IMR-90 (cell line): ENCODE data around the gene CITED4. TPM values are rescaled to one million over a fixed set of nuclear protein-coding genes. Genes with fewer than 3 reads are reported as not detected.

Experiments
- ATAC-seq: fragments of 200-7000 bp; cut with Tn5 transposase; 2 replicates; pipeline ENCODE4 v1.9.1; 2020; ENCODE audit warnings: low read depth, mild to moderate bottlenecking, moderate library complexity
- BruUV-seq: library from RNA; stranded (reverse); fragments of 400-500 nt; replicated peaks from 2 replicates; lab custom pipeline; 2021; lab: Mats Ljungman, UMichigan
- CTCF ChIA-PET: fragments of 300-600 bp; formaldehyde crosslinking; extraction: SDS; loops from one replicate; lab custom pipeline; 2021; ENCODE audit warnings: antibody characterized with exemption; lab: Yijun Ruan, JAX
- POLR2A ChIA-PET: fragments of 300-600 bp; sonication (Branson Sonifier 250); formaldehyde crosslinking; loops from one replicate; lab custom pipeline; 2022; ENCODE audit warnings: antibody characterized with exemption; ENCODE audit not compliant: unreplicated experiment; lab: Charles Lee
- DNase-seq: peaks from one replicate; pipeline ENCODE4 v3.0.0; 2013
- H2AFZ ChIP-seq: replicated peaks from 2 replicates; pipeline ENCODE3; 2013; ENCODE audit warnings: low read length, mild to moderate bottlenecking; ENCODE audit not compliant: poor library complexity
- H2AK5ac ChIP-seq: 2 replicates; pipeline ENCODE4 v1.6.1; 2013; ENCODE audit warnings: low read depth, low read length, inconsistent platforms
- H2AK9ac ChIP-seq: replicated peaks from 2 replicates; pipeline ENCODE3; 2013; ENCODE audit warnings: mild to moderate bottlenecking, low read depth, low read length, moderate library complexity; ENCODE audit not compliant: poor library complexity
- H2BK120ac ChIP-seq: 2 replicates; pipeline ENCODE4 v1.6.1; 2013; ENCODE audit warnings: low read depth, low read length, inconsistent platforms
- H2BK15ac ChIP-seq: 3 replicates; pipeline ENCODE4 v1.6.1; 2013; ENCODE audit warnings: low read depth, low read length, inconsistent platforms
- H2BK20ac ChIP-seq: 2 replicates; pipeline ENCODE4 v1.6.1; 2013; ENCODE audit warnings: low read depth, mild to moderate bottlenecking, inconsistent platforms, low read length, moderate library complexity
- H2BK5ac ChIP-seq: 2 replicates; pipeline ENCODE4 v1.6.1; 2013; ENCODE audit warnings: mild to moderate bottlenecking, low read depth, low read length, inconsistent platforms; ENCODE audit not compliant: poor library complexity, severe bottlenecking
- H3K14ac ChIP-seq: replicated peaks from 2 replicates; pipeline ENCODE4 v1.6.1; 2013; ENCODE audit warnings: low read depth, low read length, inconsistent platforms
- H3K18ac ChIP-seq: 2 replicates; pipeline ENCODE4 v1.6.1; 2013; ENCODE audit warnings: low read depth, low read length, control low read depth
- H3K23ac ChIP-seq: 2 replicates; pipeline ENCODE4 v1.6.1; 2013; ENCODE audit warnings: low read depth, low read length, inconsistent platforms
- H3K27ac ChIP-seq: 2 replicates; pipeline ENCODE4 v1.5.1; 2013; ENCODE audit warnings: mild to moderate bottlenecking, control low read depth, low read length; ENCODE audit not compliant: insufficient read depth
- H3K27me3 ChIP-seq: 2 replicates; pipeline ENCODE4 v1.6.1; 2013; ENCODE audit warnings: low read length; ENCODE audit not compliant: control insufficient read depth, insufficient read depth
- H3K36me3 ChIP-seq: 2 replicates; pipeline ENCODE4 v1.6.1; 2013; ENCODE audit warnings: low read length, mixed read lengths; ENCODE audit not compliant: control insufficient read depth, insufficient read depth
- H3K4ac ChIP-seq: 2 replicates; pipeline ENCODE4 v1.6.1; 2013; ENCODE audit warnings: low read depth, low read length, inconsistent platforms
- H3K4me1 ChIP-seq: 2 replicates; pipeline ENCODE4 v1.6.1; 2013; ENCODE audit warnings: low read length, mixed read lengths; ENCODE audit not compliant: control insufficient read depth, insufficient read depth
- H3K4me2 ChIP-seq: 2 replicates; pipeline ENCODE4 v1.6.1; 2013; ENCODE audit warnings: low read depth, mild to moderate bottlenecking, control low read depth, low read length, moderate library complexity
- H3K4me3 ChIP-seq: 2 replicates; pipeline ENCODE4 v1.5.1; 2013; ENCODE audit warnings: low read depth, mild to moderate bottlenecking, control low read depth, low read length, moderate library complexity; ENCODE audit not compliant: insufficient read depth
- H3K56ac ChIP-seq: 2 replicates; pipeline ENCODE4 v1.6.1; 2013; ENCODE audit warnings: low read length, inconsistent platforms; ENCODE audit not compliant: insufficient read depth; ENCODE audit errors: extremely low read depth
- H3K79me1 ChIP-seq, 2 experiments: 2 replicates each; pipeline ENCODE4 v1.6.1; 2013; ENCODE audit warnings: low read length in 2 of 2, inconsistent platforms in 1 of 2, low read depth in 1 of 2
- H3K9ac ChIP-seq: 2 replicates; pipeline ENCODE4 v1.6.1; 2013; ENCODE audit warnings: low read depth, low read length, control low read depth
- H3K9me1 ChIP-seq: 2 replicates; pipeline ENCODE4 v1.6.1; 2013; ENCODE audit warnings: low read length, inconsistent platforms; ENCODE audit not compliant: insufficient read depth
- H3K9me3 ChIP-seq: 2 replicates; pipeline ENCODE4 v1.6.1; 2013; ENCODE audit warnings: low read length; ENCODE audit not compliant: control insufficient read depth, insufficient read depth
- H4K20me1 ChIP-seq: 2 replicates; pipeline ENCODE4 v1.6.1; 2013; ENCODE audit warnings: low read length, inconsistent platforms; ENCODE audit not compliant: insufficient read depth
- H4K5ac ChIP-seq: 2 replicates; pipeline ENCODE4 v1.6.1; 2013; ENCODE audit warnings: mild to moderate bottlenecking, low read depth, low read length, control low read depth
- H4K8ac ChIP-seq, 2 experiments: 2 replicates each; pipeline ENCODE4 v1.6.1; 2013; ENCODE audit warnings: low read depth in 2 of 2, low read length in 2 of 2, control low read depth in 1 of 2, inconsistent platforms in 1 of 2
- H4K91ac ChIP-seq: 2 replicates; pipeline ENCODE4 v1.6.1; 2013; ENCODE audit warnings: low read depth, low read length, inconsistent platforms; ENCODE audit not compliant: insufficient read depth
- BHLHE40 ChIP-seq: fragments of 150-350 bp; IDR thresholded peaks from 2 replicates; pipeline ENCODE4 v1.6.1; 2016; ENCODE audit warnings: mild to moderate bottlenecking, low read depth, low read length
- CEBPB ChIP-seq: IDR thresholded peaks from 2 replicates; pipeline ENCODE4 v1.6.1; 2012; ENCODE audit warnings: low read depth, low read length, improper control_type of control experiment
- CHD1 ChIP-seq: IDR thresholded peaks from 2 replicates; pipeline ENCODE4 v1.6.1; 2012; ENCODE audit warnings: low read depth, low read length, improper control_type of control experiment
- CTCF ChIP-seq: conservative IDR thresholded peaks from 2 replicates; pipeline ENCODE4 v1.5.1; 2012; ENCODE audit warnings: mild to moderate bottlenecking, low read depth, low read length, improper control_type of control experiment
- ELK1 ChIP-seq: fragments of 150-350 bp; IDR thresholded peaks from 2 replicates; pipeline ENCODE4 v1.6.1; 2016; ENCODE audit warnings: low read depth, mild to moderate bottlenecking, low read length, moderate library complexity, borderline replicate concordance
- FOS ChIP-seq: fragments of 150-350 bp; IDR thresholded peaks from 2 replicates; pipeline ENCODE4 v1.6.1; 2016; ENCODE audit warnings: low read depth, low read length
- MAFK ChIP-seq: IDR thresholded peaks from 2 replicates; pipeline ENCODE4 v1.6.1; 2012; ENCODE audit warnings: low read depth, low read length, improper control_type of control experiment
- MAZ ChIP-seq: IDR thresholded peaks from 2 replicates; pipeline ENCODE4 v1.6.1; 2012; ENCODE audit warnings: low read depth, mild to moderate bottlenecking, low read length, improper control_type of control experiment, moderate library complexity, borderline replicate concordance
- MXI1 ChIP-seq: IDR thresholded peaks from 2 replicates; pipeline ENCODE4 v1.6.1; 2012; ENCODE audit warnings: low read depth, mild to moderate bottlenecking, low read length, moderate library complexity, borderline replicate concordance
- RAD21 ChIP-seq: IDR thresholded peaks from 2 replicates; pipeline ENCODE4 v1.6.1; 2012; ENCODE audit warnings: low read length, improper control_type of control experiment
- RCOR1 ChIP-seq: IDR thresholded peaks from 2 replicates; pipeline ENCODE4 v1.6.1; 2012; ENCODE audit warnings: mild to moderate bottlenecking, low read length, improper control_type of control experiment; ENCODE audit not compliant: insufficient replicate concordance
- RFX5 ChIP-seq: IDR thresholded peaks from 2 replicates; pipeline ENCODE4 v1.8.0; 2012; ENCODE audit warnings: low read depth, mild to moderate bottlenecking, low read length, moderate library complexity
- SMC3 ChIP-seq: fragments of 150-350 bp; IDR thresholded peaks from 2 replicates; pipeline ENCODE4 v1.6.1; 2016; ENCODE audit warnings: low read depth, mild to moderate bottlenecking, antibody characterized with exemption, low read length, moderate library complexity
- WGBS, 2 experiments: methylation state at CpG; one replicate each; pipeline versions ENCODE4 v1.1.5 to v1.1.7; 2013; ENCODE audit warnings: missing lambda C conversion rate in 2 of 2; ENCODE audit not compliant: insufficient read length in 1 of 2; ENCODE audit errors: extremely low coverage in 2 of 2; 5-methylcytosine and 5-hydroxymethylcytosine counted together
- dilution Hi-C: fragments of 300-500 bp; cut with HindIII; formaldehyde crosslinking; loops from one replicate; pipeline ENCODE4 v1.14.3; 2018; ENCODE audit warnings: low sequenced_read_pairs; ENCODE audit not compliant: unreplicated experiment
- in situ Hi-C: fragments of 300-500 bp; cut with MboI; formaldehyde crosslinking; loops from 3 replicates; pipeline ENCODE4 v1.14.3; 2019; ENCODE audit warnings: low sequenced_read_pairs, inconsistent platforms, mixed read lengths
- intact Hi-C: fragments of 100-400 bp; cut with micrococcal nuclease; formaldehyde crosslinking; loops from 2 replicates; pipeline ENCODE4 v1.10.0; 2022
- polyA plus RNA-seq, 3 experiments: library from polyadenylated mRNA; depleted of rRNA; stranded (reverse); fragments of >200 nt; gene quantifications; 2 replicates each; pipeline ENCODE4 v1.2.3, GENCODE V29; 2012; ENCODE audit warnings: low replicate concordance in 1 of 3
- total RNA-seq: library from RNA; depleted of rRNA; stranded (reverse); fragments of >200 nt; gene quantifications from 2 replicates; pipeline ENCODE4 v1.2.3, GENCODE V29; 2012

The CITED4 gene
- total and polyA plus RNA-seq, 2 of the 4 experiments (the other 2 are of a cell fraction) = under 0.01 to 1.6 TPM

GRCh38 chr1:40872276-40872675, 10.1 kb upstream of the CITED4 start (continued):
- TF ChIP-seq RCOR1 (no peak), SMC3 (no peak), RAD21 (no peak)

- CTCF ChIA-PET = interaction anchor here (0.5 kb wide), 1 partner anchor 98 kb away, joined by 3 read pairs; no protein-coding TSS in a partner anchor
- H3K4me1 ChIP-seq = peaks cover 10% of the 10 kb centered on the region
These were observed 8.1 kb upstream of the CITED4 start for GRCh38 chr1:40870135-40870728.

More at GRCh38 chr1:40870135-40870728, 8.1 kb upstream of the CITED4 start:
- WGBS, 2 experiments = no CpG with 5 or more reads among the region's 2 CpGs
- BruUV-seq = no TSS peak
- no peak overlapping the region for H3K18ac ChIP-seq
- no peak overlapping the region for H2AK9ac ChIP-seq
- H3K23ac ChIP-seq = no peak overlapping the region
- no peak overlapping the region for H4K91ac ChIP-seq
- no peaks in the 10 kb centered on the region for H3K27me3 ChIP-seq
- no peak overlapping the region for H3K4me2 ChIP-seq
- H3K9ac ChIP-seq = no peak overlapping the region
- H3K9me1 ChIP-seq = peaks cover 22% of the 10 kb centered on the region
- dilution Hi-C loops (no loop called here), in situ Hi-C loops (no loop called here), intact Hi-C loops (no loop called here)
- POLR2A ChIA-PET = no interaction called here
- no peak overlapping the region for H4K5ac ChIP-seq
- TF ChIP-seq CHD1 (no peak), RCOR1 (no peak), RAD21 (no peak), ELK1 (no peak), CEBPB (no peak), RFX5 (no peak), MAFK (no peak), MXI1 (no peak), MAZ (no peak), CTCF (no peak), BHLHE40 (no peak), FOS (no peak)
- H3K36me3 ChIP-seq = no peaks in the 10 kb centered on the region
- no peak for ATAC-seq
- no peak overlapping the region for H2AFZ ChIP-seq
- peak overlapping the region; percentile 20; the same call in 1 of the 2 replicates for H2AK5ac ChIP-seq
- peak overlapping the region; percentile 50; the same call in 1 of the 2 replicates for H3K4ac ChIP-seq
- no peak overlapping the region for H3K56ac ChIP-seq
- H2BK20ac ChIP-seq = no peak overlapping the region
- peak overlapping the region; percentile 54; the same call in 2 of the 3 replicates for H2BK15ac ChIP-seq
- H3K27ac ChIP-seq = no peak overlapping the region
- H3K79me1 ChIP-seq = no peaks in the 10 kb centered on the region; a peak in 1 of 4 replicates
- no peak overlapping the region for H3K14ac ChIP-seq
- 0 out of 4 replicates have a peak overlapping the region, but pooled peaks of 1 of the 2 experiments have one; percentile 7 for H4K8ac ChIP-seq
- H2BK120ac ChIP-seq = peak overlapping the region; percentile 32; the same call in 1 of the 2 replicates
- no peaks in the 10 kb centered on the region for H4K20me1 ChIP-seq
- peaks cover 3% of the 10 kb centered on the region for H3K9me3 ChIP-seq
- H2BK5ac ChIP-seq = no peak overlapping the region
- no peak overlapping the region for H3K4me3 ChIP-seq
- DNase-seq = peak; percentile 56
